Pancreas (tissue), 10 donors: ENCODE results near the gene CACNA2D3. TPM values are rescaled to one million over a fixed set of nuclear protein-coding genes. Genes with fewer than 3 reads are reported as not detected.

ENCODE experiments used
- ATAC-seq, 4 donors: fragments of 200-7000 bp; cut with Tn5 transposase; one replicate each; pipeline versions ENCODE4 v1.8.0 to v1.9.1; 2020; ENCODE audit warnings: mild to moderate bottlenecking in 4 of 4, moderate library complexity in 4 of 4
- DNase-seq, 6 donors: peaks; one replicate each; pipeline ENCODE4 v3.0.0-alpha.2; 2020
- FAIRE-seq: peaks from 2 replicates; lab custom pipeline; 2012; peaks lifted over from hg19 to GRCh38; lab: Jason Lieb, UNC
- H3K27ac ChIP-seq, 4 donors: fragments of 200-600 bp; sonication (generic); 1 replicate in 3 of 4; 2 replicates in 1 of 4; pipeline versions ENCODE4 v1.5.0 to v1.8.0; 2020
- H3K27me3 ChIP-seq, 4 donors: fragments of 200-600 bp; one replicate each; pipeline ENCODE4 v1.8.0; 2021
- H3K36me3 ChIP-seq, 3 donors: fragments of 200-600 bp; sonication (generic) in 1 of 3; one replicate each; pipeline versions ENCODE4 v1.5.0 to v1.8.0; 2020 to 2021
- H3K4me1 ChIP-seq, 3 donors: fragments of 200-600 bp; one replicate each; pipeline ENCODE4 v1.8.0; 2021
- H3K4me3 ChIP-seq, 4 donors: fragments of 200-600 bp; sonication (generic) in 2 of 4; one replicate each; pipeline versions ENCODE4 v1.5.0 to v1.8.0; 2020 to 2021
- H3K9me3 ChIP-seq, 4 donors: fragments of 200-600 bp; one replicate each; pipeline ENCODE4 v1.8.0; 2021
- WGBS, 2 donors: extraction: QIAGEN DNeasy Blood & Tissue Kit; methylation state at CpG; one replicate each; pipeline ENCODE4 v1.1.7; 2013; 5-methylcytosine and 5-hydroxymethylcytosine counted together
- intact Hi-C, 3 donors: fragments of 100-400 bp; cut with DNase I; formaldehyde crosslinking; loops; one replicate each; pipeline versions ENCODE4 v1.11.1 to v1.14.2; 2022
- polyA plus RNA-seq, 2 donors: library from polyadenylated mRNA; stranded (reverse); fragments of 200-250 nt; gene quantifications; one replicate each; pipeline ENCODE4 v1.2.3, GENCODE V29; 2013
- total RNA-seq, 6 donors: library from RNA; stranded (reverse); fragmentation: NEBNext Ultra II Directional in 4 of 6; extraction: Animal tissue kit (Norgen Biotek cat#: 25700) in 4 of 6; gene quantifications; one replicate each; pipeline versions ENCODE4 v1.2.1 to v1.2.4, GENCODE V29; 2021 to 2023
- TF ChIP-seq, protein P1 (sequence below), 4 donors: fragments of 200-600 bp; sonication (generic) in 3 of 4; IDR thresholded peaks; one replicate each; pipeline versions ENCODE4 v1.5.0 to v1.8.0; 2021; ENCODE audit warnings: antibody characterized with exemption in 4 of 4
- donor health status: healthy with polysubstance abuse.
- donor health status: DM: no; HTN: no; CAD: no; lungs with moderate emphysema.
- donor health status: DM: no; HTN: no; CAD: no.
- donor health status: control.
- donor health status: control.
- donor health status: Bipolar disorder and iron deficiency.
- donor health status: DM: yes; HTN: yes; CAD: no.
- donor health status: DM: no; HTN: no; CAD: no.
- donor health status: DM: no; HTN: no; CAD: no.
- donor health status: DM: yes; HTN: yes; CAD: no.

Gene CACNA2D3
- total and polyA plus RNA-seq, 8 donors, result 0.19 to 0.75 (median 0.37) TPM; not detected in 2

DNA sequence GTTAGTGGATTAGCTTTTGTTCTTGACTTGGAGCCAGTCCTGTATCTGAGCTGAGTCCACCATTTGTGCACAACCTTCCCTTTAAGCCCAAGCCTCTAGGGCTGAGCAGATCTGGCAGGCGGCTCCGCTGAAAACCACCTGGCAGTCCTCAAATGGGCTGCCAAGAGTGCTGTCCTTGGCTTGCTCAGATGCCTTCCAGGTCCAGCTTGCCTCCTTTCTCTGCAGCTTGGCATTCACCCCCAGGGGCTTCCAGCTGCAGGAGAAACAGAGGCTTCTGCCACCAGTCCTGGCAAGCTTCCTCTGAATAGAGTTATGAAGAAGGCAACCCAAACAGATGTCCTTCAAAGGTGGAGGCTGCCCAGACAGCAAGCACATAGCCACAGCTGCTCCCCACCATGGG is 708.8 kb downstream of the CACNA2D3 start:
- H3K4me1 ChIP-seq, result no peaks in the 10 kb centered on the region
- TF ChIP-seq, protein P1, sequence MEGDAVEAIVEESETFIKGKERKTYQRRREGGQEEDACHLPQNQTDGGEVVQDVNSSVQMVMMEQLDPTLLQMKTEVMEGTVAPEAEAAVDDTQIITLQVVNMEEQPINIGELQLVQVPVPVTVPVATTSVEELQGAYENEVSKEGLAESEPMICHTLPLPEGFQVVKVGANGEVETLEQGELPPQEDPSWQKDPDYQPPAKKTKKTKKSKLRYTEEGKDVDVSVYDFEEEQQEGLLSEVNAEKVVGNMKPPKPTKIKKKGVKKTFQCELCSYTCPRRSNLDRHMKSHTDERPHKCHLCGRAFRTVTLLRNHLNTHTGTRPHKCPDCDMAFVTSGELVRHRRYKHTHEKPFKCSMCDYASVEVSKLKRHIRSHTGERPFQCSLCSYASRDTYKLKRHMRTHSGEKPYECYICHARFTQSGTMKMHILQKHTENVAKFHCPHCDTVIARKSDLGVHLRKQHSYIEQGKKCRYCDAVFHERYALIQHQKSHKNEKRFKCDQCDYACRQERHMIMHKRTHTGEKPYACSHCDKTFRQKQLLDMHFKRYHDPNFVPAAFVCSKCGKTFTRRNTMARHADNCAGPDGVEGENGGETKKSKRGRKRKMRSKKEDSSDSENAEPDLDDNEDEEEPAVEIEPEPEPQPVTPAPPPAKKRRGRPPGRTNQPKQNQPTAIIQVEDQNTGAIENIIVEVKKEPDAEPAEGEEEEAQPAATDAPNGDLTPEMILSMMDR (IDR thresholded peaks at IDR 0.05), result no peak
- H3K4me3 ChIP-seq, result no peak overlapping the region
- H3K27ac ChIP-seq, result no peak overlapping the region
- ATAC-seq (no peak), FAIRE-seq (no peak), DNase-seq (no peak)
- 91 to 93% methylated on average over 2 of the region's 2 CpGs for WGBS, 2 donors
- no peaks in the 10 kb centered on the region for H3K9me3 ChIP-seq
- intact Hi-C loops, result no loop called here
- no peaks in the 10 kb centered on the region for H3K27me3 ChIP-seq
- H3K36me3 ChIP-seq, result no peaks in the 10 kb centered on the region

DNA sequence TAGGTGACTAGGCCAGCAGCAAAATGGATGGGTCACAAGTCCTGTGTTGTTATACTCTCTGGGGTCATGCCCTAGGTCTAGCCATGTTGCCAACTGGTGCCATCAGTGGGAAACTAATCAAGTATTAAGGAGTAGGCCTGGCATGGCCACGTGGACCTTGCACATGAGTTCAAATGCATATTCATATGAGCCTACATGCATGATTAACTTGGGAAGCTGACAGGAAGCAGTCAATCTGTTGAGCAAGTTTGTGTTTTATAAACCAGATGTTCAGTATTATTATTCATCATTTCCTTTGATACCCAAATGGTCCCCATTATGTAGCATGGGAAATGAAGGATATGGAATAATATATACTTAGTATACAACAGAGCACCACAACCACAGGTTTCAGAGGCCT is 710.5 kb downstream of the CACNA2D3 start:
- Histone ChIP-seq H3K27me3 (no peaks in the 10 kb centered on the region), H3K36me3 (no peaks in the 10 kb centered on the region), H3K4me1 (no peaks in the 10 kb centered on the region), H3K9me3 (no peaks in the 10 kb centered on the region), H3K4me3 (no peak overlapping the region), H3K27ac (no peak overlapping the region)
- ATAC-seq, result no peak
- 38 to 67% methylated on average over 1 of the region's 1 CpG for WGBS, 2 donors
- intact Hi-C loops, result no loop called here
- FAIRE-seq, result no peak
- TF ChIP-seq, protein P1 (IDR thresholded peaks at IDR 0.05), result no peak
- DNase-seq, result no peak

GRCh38 chr3:54835701-54836100 is 713.3 kb downstream of the CACNA2D3 start:
- Histone ChIP-seq H3K4me1 (no peaks in the 10 kb centered on the region), H3K27me3 (no peaks in the 10 kb centered on the region), H3K27ac (no peak overlapping the region), H3K4me3 (no peak overlapping the region), H3K9me3 (no peaks in the 10 kb centered on the region), H3K36me3 (no peaks in the 10 kb centered on the region)
- TF ChIP-seq, protein P1 (IDR thresholded peaks at IDR 0.05), result no peak
- ATAC-seq, result no peak
- no peak for FAIRE-seq
- 66 to 72% methylated on average over 3 of the region's 3 CpGs for WGBS, 2 donors
- DNase-seq, result no peak
- intact Hi-C loops, result no loop called here

DNA sequence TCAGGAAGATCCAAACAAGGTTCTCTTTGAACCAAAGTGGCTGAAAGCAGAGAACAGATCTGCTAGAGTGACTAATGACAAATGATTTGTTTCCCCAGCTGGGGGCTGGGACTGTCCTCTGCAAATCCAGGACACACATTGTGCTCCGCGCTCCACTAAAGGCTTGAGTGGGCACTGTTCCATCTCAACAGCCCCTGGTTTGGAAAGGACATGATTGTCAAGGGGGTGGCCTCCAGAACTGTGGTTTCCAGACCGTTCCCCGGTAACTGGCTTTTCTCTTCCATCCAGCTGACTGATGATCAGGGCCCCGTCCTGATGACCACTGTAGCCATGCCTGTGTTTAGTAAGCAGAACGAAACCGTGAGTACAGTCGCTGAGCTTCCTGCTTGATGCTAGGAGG is 714.5 kb downstream of the CACNA2D3 start:
- DNase-seq (no peak), FAIRE-seq (no peak), ATAC-seq (no peak)
- H3K27me3 ChIP-seq, result no peaks in the 10 kb centered on the region
- TF ChIP-seq, protein P1 (IDR thresholded peaks at IDR 0.05), result no peak
- H3K9me3 ChIP-seq, result no peaks in the 10 kb centered on the region
- intact Hi-C loops, result no loop called here
- no peak overlapping the region for H3K4me3 ChIP-seq
- no peak overlapping the region for H3K27ac ChIP-seq
- H3K4me1 ChIP-seq, result no peaks in the 10 kb centered on the region
- no peaks in the 10 kb centered on the region for H3K36me3 ChIP-seq
- WGBS, 2 donors, result 56 to 63% methylated on average over 8 of the region's 8 CpGs

DNA sequence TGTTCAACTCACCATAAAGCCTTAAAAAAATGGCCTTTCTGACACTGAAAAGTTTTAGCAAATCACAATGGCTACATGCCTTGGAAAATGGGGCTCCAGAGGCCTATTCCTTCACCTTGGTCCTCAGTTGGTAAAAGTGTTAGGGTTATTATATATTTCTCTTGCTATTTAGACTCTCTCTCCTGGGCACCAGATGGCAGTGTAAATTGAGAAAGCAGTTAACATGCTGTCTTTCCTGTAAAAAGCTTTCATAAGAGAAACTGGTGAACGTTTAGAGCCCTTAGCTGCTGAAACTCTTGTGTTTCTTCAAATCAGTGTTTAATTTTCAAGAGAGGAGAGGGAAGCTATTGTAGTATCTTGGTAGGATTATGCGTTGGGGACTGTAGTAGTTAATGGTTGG is 715.6 kb downstream of the CACNA2D3 start:
- Histone ChIP-seq H3K36me3 (no peaks in the 10 kb centered on the region), H3K27me3 (no peaks in the 10 kb centered on the region), H3K9me3 (no peaks in the 10 kb centered on the region), H3K4me3 (no peak overlapping the region), H3K4me1 (no peaks in the 10 kb centered on the region), H3K27ac (no peak overlapping the region)
- ATAC-seq (no peak), FAIRE-seq (no peak), DNase-seq (no peak)
- 50 to 55% methylated on average over 2 of the region's 2 CpGs for WGBS, 2 donors
- intact Hi-C loops, result no loop called here
- TF ChIP-seq, protein P1 (IDR thresholded peaks at IDR 0.05), result no peak
